OCI-LY7 (cell line): ENCODE measurements around the gene SRC.

Experiments
- CTCF ChIP-seq: fragments of 200-600 bp; sonication (generic); conservative IDR thresholded peaks from 2 replicates; pipeline ENCODE4 v1.5.1; 2014; ENCODE audit warnings: mild to moderate bottlenecking, antibody characterized with exemption, low read length, moderate library complexity, mixed read lengths
- EZH2phosphoT487 ChIP-seq: fragments of 200-600 bp; sonication (generic); IDR thresholded peaks from 2 replicates; pipeline ENCODE4 v1.6.1; 2018; ENCODE audit warnings: low read depth, borderline replicate concordance, mild to moderate bottlenecking, mixed run types, antibody characterized with exemption, low read length, moderate library complexity, mixed read lengths

GRCh38 chr20:37356387-37356786 is 10.4 kb downstream of the SRC start:
- TF ChIP-seq CTCF, result no peak
- no peak for TF ChIP-seq EZH2phosphoT487
